ENCODE measurements around the gene SPTBN4.
"Not testable (repeated sequence)": the region's sequence is repeated elsewhere in the genome, so short reads cannot be mapped to it uniquely, and the experiment has no call there.

Gene SPTBN4

GRCh38 chr19:40510526-40511115 lies 43.8 kb downstream of the SPTBN4 start:
- no peak for DNase-seq

GRCh38 chr19:40511487-40511886 lies 44.7 kb downstream of the SPTBN4 start:
- no peak for DNase-seq

- DNase-seq: no peak
Observed at GRCh38 chr19:40512110-40512472, 45.3 kb downstream of the SPTBN4 start.

GRCh38 chr19:40512473-40513344 lies 45.9 kb downstream of the SPTBN4 start:
- DNase-seq: no peak

GRCh38 chr19:40513345-40513678 lies 46.5 kb downstream of the SPTBN4 start:
- DNase-seq: no peak

- no peak for DNase-seq
Observed at GRCh38 chr19:40513741-40514315, 47.0 kb downstream of the SPTBN4 start.

GRCh38 chr19:40517248-40517647 lies 50.4 kb downstream of the SPTBN4 start:
- DNase-seq: no peak

- no peak for DNase-seq
Observed at GRCh38 chr19:40519352-40520322, 52.8 kb downstream of the SPTBN4 start.

- no peak for DNase-seq
Observed at GRCh38 chr19:40521276-40521675, 54.5 kb downstream of the SPTBN4 start.

GRCh38 chr19:40521900-40522299 lies 55.1 kb downstream of the SPTBN4 start:
- not testable (repeated sequence) for DNase-seq

- peak; percentile 47 for DNase-seq
Observed at GRCh38 chr19:40523322-40524047, 56.7 kb downstream of the SPTBN4 start.

- DNase-seq: no peak
Observed at GRCh38 chr19:40524133-40524549, 57.3 kb downstream of the SPTBN4 start.

GRCh38 chr19:40524655-40525054 lies 57.9 kb downstream of the SPTBN4 start:
- no peak for DNase-seq

GRCh38 chr19:40525234-40526051 lies 58.6 kb downstream of the SPTBN4 start:
- DNase-seq: no peak

GRCh38 chr19:40528078-40528477 lies 61.3 kb downstream of the SPTBN4 start:
- DNase-seq: no peak

- DNase-seq: no peak
Observed at GRCh38 chr19:40528533-40529092, 61.8 kb downstream of the SPTBN4 start.

- DNase-seq: peak; percentile 87
Observed at GRCh38 chr19:40529093-40529954, 62.5 kb downstream of the SPTBN4 start.

- DNase-seq: peak; percentile 35
Observed at GRCh38 chr19:40530091-40530901, 63.5 kb downstream of the SPTBN4 start.

- no peak for DNase-seq
Observed at GRCh38 chr19:40533508-40533907, 66.7 kb downstream of the SPTBN4 start.
